ENCODE measurements around the gene C11orf54.

Gene C11orf54

DNA sequence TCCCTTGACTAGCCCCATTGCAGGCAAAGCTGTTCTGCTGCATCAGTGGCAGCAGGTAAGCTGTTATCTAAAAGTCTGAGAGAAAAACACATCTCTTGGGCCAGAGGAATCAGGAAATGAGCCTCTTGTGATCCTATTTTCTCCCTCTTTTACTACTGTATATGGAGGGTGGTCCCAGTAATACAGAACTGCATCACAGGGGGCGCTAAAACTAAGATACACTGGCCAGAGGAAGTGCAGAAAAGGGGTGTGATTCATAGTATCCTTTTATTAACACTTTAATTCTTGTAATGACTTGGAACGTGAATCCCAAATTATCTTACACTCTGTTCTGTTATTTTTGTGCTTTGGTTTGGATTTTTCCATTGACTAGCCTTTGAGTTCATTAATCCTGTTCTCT, 33.8 kb downstream of the C11orf54 start:
- TF ChIP-seq CTCF (conservative IDR thresholded peaks at IDR 0.05; ENCODE audit: low read depth, low read length), result peak; percentile 45
- H3K4me3 ChIP-seq (ENCODE audit: low read length), result no peak overlapping the region
- DNase-seq (ENCODE audit: low read depth), result no peak

DNA sequence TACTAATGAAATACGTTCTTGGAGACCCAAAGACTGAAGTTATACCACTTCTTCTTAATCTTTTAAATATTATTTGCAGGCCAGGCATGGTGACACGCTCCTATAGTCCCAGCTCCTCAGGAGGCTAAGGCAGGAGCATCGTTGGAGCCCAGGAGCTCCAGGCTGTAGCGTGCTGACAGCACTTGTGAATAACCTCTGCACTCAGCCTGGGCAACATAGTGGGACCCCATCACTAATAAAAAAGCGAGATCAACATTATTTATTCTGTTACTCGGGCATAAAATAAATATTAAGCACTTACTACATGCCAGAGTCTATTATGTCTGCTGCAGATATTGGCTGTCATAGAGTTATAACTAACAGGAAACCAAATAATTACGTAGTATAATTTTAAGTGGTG, 41.9 kb downstream of the C11orf54 start:
- H3K4me3 ChIP-seq (ENCODE audit: low read length), result peak overlapping the region; percentile 97
- TF ChIP-seq CTCF (conservative IDR thresholded peaks at IDR 0.05; ENCODE audit: low read depth, low read length), result no peak
- DNase-seq (ENCODE audit: low read depth), result no peak

DNA sequence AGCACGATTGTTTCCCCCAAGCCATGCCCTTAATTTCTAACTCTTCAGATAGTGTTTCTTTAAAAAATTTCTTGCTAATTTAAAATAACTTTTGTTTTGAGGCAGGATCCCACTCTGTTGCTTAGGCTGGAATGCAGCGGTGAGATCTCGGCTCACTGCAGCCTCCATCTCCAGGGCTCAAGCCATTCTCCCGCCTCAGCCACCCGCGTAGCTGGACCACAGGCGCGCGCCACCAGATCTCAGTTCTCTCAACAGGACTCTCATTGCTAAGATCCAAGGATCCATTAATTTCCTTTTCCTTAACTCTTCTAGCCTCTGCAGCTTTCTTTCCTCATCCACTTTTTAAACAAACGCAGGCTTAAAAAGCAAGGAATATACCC, 42.3 kb downstream of the C11orf54 start:
- DNase-seq (ENCODE audit: low read depth), result no peak
- H3K4me3 ChIP-seq (ENCODE audit: low read length), result peak overlapping the region; percentile 97
- TF ChIP-seq CTCF (conservative IDR thresholded peaks at IDR 0.05; ENCODE audit: low read depth, low read length), result no peak

DNA sequence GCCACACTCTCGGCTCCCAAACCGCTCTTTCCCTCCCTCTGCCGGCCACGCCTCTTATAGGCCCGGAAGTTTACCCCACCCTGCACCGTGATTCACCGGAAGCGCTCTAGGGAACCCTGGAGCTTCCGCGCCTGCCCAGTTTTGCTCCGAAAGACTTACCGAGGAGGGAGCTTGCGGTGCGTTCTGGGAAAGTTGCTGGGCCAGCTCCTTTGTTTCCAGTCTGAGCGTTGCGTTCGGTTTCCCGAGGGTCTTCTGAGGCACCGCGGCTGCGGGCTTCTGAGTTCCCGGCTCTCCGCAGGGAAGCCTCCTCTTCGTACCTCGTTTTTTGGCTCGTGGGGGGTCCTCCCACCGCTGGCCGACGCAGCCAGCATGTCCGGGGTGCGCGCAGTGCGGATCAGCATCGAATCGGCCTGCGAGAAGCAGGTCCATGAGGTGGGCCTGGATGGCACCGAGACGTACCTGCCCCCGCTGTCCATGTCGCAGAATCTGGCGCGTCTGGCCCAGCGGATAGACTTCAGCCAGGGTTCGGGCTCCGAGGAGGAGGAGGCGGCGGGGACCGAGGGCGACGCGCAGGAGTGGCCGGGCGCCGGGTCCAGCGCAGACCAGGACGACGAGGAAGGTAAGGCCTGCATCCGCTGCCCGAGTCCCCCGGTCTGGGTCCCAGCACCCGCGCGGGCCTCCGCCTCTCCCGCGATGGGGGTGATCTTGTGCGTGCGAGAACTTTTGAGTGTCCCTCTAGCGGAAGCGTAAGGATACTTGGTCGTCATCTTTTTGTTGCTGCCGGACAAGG, 42.9 kb downstream of the C11orf54 start, which contains the start of gene MED17:
Gene MED17, plus strand, starts transcription at position 138 of the 790 bp plus-strand sequence. Its CDS starts 232 bp downstream, at position 370.
- peak; percentile 75 for DNase-seq (ENCODE audit: low read depth)
- peak within 1 kb of the TSS; percentile 97 for H3K4me3 ChIP-seq (ENCODE audit: low read length)
- TF ChIP-seq CTCF (conservative IDR thresholded peaks at IDR 0.05; ENCODE audit: low read depth, low read length), result peak; percentile 37

GRCh38 chr11:93784935-93785360, 43.5 kb downstream of the C11orf54 start:
- no peak for DNase-seq (ENCODE audit: low read depth)
- H3K4me3 ChIP-seq (ENCODE audit: low read length), result peak overlapping the region; percentile 97
- no peak for TF ChIP-seq CTCF (conservative IDR thresholded peaks at IDR 0.05; ENCODE audit: low read depth, low read length)

DNA sequence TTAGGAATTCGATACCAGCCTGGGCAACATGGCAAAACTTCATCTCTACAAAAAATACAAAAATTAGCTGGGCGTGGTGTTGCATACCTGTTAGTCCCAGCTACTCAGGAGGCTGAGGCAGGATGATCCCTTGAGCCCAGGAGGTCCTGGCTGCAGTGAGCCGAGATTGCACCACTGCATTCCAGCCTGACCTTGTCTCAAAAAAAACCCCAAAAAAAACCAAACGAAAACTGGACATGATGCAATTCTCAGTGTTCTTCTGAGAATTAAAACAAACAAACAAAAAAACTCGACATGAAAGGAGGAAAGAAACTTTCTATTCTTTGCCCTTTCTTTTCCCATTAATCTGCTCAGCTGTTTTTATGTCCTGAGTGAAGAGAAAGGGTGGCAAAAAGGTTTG, 50.0 kb downstream of the C11orf54 start:
- DNase-seq (ENCODE audit: low read depth), result no peak

More for the DNA sequence above, 50.0 kb downstream of the C11orf54 start:
- no peak for TF ChIP-seq CTCF (conservative IDR thresholded peaks at IDR 0.05; ENCODE audit: low read depth, low read length)
- no peak overlapping the region for H3K4me3 ChIP-seq (ENCODE audit: low read length)
